GM21825 (cell line): ENCODE results near the gene STK4.

Experiments used
- ATAC-seq: cut with Tn5 transposase; IDR thresholded peaks from one replicate; pipeline ENCODE4 v1.9.1; 2021; ENCODE audit warnings: mild to moderate bottlenecking, moderate library complexity; ENCODE audit not compliant: unreplicated experiment

STK4 gene

GRCh38 chr20:45082468-45082867 lies 116.2 kb downstream of the STK4 start:
- no peak for ATAC-seq

- ATAC-seq, result no peak
Measured at GRCh38 chr20:45083127-45083526, 116.8 kb downstream of the STK4 start.

GRCh38 chr20:45085289-45085688 lies 119.0 kb downstream of the STK4 start:
- no peak for ATAC-seq

- ATAC-seq, result no peak
Measured at GRCh38 chr20:45085867-45086266, 119.6 kb downstream of the STK4 start.

DNA sequence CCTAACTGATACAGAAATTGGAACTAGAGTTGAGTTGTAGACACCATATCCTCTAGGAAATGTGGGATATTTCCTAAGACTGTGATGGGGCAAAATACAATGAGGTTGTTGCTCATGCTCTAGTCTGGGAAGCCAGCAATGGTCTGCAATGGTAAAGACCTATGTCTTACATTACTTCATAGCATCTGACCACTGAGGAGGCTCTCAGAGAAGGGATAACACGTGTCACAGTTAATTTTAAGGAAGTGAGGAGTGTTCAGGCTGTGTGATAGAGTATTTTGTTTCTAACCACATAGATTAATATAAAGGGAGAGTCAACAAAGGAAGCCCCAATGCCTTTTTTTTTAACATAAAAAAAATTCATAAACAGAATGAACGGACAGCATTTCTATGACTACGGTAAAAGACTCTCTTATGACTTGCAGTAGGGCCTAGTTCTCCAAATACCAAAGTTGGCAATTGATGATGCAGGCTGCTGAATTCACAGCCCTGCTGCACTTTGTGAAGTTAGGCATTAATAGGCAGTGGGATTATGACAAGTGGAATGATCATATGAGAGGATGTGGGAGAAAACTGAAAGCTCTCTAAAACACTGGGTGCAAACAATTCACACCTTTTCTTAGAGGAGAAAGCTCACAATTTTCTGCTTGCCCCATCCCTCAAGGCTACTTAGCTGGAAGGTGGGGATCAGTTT lies 120.9 kb downstream of the STK4 start:
- ATAC-seq, result no peak

GRCh38 chr20:45087814-45088213 lies 121.5 kb downstream of the STK4 start:
- ATAC-seq, result no peak

DNA sequence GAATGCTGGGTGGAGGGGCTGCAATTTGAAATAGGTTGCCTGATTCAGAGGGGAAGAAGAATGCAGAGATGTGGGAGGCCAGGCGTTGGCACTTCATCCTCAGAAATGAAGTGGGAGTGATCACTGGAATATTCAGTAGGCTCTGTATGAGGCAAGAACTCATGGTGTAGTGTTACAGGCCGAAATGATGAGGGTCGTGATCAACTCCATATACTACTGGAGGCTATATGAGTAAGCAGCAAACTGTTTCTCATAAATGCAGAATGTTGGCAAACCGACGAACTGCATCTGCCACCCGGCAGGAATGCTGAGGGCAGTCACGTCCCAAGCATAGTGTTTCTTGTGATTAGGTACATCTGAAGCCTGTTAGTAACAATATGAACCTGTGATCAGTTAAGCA lies 121.9 kb downstream of the STK4 start:
- ATAC-seq, result no peak

DNA sequence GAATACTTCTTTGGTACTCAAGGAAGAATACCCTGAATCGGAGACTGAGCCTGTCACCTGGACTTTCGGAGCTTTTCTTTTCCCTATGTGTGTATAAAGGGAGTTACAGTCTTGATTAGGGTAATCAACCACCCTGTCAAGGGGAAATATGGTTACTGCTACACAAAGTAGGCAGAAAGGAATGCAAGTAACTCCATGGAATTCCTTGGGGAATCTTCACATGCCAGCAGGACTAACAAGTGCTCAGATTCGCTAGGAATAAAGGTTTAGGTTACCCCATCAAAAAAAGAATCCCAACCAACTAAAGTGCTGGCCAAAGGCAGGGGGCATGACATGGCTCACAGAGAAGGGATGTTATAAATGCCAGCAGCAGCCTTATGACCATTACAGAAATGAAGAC lies 124.2 kb downstream of the STK4 start:
- no peak for ATAC-seq

DNA sequence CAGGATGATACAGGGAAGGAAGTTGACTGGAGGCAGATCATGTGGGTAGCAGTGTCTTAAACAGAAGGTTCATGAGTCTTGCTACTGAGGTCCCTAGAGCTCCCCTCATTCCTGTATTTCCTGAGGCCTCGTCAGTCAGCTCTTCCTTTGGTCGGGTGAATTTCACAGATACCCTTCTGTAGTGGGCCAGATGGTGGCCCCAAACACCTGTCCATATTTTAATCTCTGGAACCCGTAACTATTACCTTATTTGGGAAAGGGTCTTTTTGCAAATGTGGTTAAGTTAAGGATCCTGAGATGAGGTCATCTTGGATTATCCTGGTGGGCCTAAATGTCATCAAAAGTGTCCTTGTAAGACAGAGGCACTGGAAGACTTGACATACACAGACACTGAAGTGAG lies 125.1 kb downstream of the STK4 start:
- no peak for ATAC-seq

DNA sequence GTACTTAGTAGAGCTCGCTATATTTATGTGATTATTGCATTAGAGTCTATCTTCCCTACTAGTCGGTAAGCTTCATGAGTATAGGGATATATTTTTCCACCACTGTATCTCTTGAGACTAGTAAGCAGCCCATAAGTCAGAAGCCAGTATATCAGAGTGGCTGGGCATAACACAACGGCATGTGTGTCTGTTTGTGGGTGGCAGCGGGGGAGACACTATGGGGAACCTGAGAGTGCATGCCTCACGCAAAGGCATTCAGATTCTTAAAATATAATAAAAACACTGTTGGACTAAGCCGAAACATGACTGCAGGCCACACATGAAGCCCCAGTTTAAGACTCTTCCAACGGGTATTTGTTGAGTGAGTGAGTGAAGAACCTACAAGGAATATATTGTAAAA lies 126.6 kb downstream of the STK4 start:
- ATAC-seq, result no peak

DNA sequence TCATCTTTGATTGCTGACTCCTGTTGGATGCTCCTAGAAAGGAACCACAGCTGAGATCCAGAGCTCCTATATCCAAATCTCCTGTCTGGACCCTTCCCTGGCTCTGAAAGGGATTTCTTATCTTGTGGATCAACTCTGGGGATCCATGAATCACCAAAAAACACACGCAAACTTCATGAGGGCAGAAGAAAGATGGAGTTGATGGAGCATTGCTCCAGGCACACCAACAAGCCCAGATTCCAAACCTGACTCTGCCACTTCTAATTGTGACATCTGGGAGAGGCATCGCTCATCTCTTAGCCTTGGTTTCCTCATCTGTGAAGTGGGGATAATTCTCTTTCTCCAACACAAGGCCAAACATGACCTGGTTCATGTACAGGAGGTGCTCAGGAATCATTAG lies 127.9 kb downstream of the STK4 start:
- no peak for ATAC-seq

DNA sequence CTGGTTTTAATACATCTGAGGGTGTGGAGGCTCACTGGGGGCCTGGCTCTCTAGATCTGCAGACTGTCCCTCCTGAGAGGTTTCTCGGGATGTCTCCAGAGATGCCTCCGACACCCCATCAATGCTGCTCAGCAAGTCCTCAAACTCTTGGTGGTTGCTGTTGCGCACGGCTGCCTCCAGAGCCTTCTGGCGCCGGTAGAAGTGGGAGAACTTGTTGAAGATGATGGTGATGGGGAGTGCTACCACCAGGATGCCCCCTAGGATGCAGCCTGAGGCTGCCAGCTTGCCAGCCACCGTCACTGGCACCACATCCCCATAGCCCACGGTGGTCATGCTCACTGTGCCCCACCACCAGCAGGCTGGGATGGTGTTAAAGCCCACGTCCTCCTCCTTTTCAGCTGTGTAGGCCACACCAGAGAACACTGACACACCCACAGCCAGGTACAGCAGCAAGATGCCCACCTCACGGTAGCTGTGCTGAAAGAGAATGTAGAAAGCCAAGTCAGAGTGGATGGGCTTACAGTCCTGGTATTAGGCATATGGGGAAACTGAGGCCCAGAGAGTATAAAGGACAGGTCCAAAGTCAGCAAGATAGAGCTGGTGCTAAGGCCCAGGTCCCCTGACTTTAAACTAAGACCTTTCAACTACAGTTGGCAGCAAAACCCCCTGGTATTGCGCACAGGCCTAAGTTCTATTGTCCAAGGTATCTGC lies 128.7 kb downstream of the STK4 start:
- ATAC-seq, result no peak

GRCh38 chr20:45095805-45096238 lies 129.5 kb downstream of the STK4 start:
- no peak for ATAC-seq

- no peak for ATAC-seq
Measured at GRCh38 chr20:45096781-45097180, 130.5 kb downstream of the STK4 start.

DNA sequence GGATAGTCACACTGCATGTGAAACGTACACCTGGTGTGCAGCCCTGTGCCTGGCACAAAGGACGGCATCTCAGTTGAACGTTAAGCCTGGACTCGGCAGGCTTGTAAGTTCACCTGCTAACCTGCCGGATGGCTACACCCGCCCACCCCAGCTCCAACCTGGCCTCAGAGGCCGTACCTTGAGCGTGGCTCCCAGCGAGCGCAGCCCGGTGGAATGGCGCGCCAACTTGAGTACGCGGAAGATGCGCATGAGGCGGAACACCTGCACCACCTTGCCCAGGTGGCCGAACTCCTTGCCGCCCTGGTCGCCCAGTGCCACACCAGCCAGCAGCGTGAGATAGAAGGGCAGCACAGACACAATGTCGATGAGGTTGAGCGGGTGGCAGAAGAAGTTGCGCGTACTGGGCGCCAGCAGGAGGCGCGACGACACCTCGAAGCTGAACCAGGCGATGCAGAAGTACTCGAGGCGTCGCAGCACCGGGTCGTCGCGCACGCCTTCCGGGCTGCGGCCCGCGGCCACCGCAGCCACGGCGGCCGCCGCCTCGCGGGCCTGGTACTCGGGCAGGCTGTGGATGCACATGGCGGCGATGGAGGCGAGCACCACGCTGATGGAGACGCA lies 131.3 kb downstream of the STK4 start:
- no peak for ATAC-seq

DNA sequence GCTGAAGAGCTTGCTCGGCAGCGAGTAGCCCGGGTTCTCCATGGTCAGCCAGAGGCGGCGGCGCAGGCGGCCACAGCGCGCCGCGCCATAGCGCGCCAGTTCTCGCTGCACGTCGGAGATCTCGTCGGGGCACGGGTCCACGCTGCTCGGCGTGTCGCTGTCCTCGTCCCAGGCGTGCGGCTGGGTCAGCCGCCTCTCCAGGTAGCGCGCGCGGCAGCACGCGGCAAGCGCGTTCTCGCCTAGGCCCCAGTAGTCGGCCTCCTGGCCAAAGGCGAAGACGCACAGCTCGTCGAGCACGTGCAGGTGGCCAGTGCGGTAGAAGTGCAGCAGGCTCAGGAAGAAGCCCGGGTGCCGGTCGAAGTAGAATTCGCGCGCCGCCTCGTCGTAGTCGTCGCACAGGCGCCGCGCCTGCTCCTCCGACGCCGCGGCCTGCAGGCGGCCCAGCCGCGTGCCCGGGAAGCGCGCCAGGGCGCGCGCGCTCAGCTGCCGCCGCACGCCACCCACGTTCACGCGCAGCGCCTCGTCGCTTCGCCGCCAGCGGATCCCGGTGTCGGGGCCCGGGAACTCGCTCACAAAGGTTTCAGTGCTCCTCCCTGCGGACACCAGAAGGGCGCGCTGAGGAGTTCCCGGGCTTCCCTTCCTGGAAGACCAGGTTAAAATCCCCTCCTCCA lies 131.9 kb downstream of the STK4 start:
- no peak for ATAC-seq

DNA sequence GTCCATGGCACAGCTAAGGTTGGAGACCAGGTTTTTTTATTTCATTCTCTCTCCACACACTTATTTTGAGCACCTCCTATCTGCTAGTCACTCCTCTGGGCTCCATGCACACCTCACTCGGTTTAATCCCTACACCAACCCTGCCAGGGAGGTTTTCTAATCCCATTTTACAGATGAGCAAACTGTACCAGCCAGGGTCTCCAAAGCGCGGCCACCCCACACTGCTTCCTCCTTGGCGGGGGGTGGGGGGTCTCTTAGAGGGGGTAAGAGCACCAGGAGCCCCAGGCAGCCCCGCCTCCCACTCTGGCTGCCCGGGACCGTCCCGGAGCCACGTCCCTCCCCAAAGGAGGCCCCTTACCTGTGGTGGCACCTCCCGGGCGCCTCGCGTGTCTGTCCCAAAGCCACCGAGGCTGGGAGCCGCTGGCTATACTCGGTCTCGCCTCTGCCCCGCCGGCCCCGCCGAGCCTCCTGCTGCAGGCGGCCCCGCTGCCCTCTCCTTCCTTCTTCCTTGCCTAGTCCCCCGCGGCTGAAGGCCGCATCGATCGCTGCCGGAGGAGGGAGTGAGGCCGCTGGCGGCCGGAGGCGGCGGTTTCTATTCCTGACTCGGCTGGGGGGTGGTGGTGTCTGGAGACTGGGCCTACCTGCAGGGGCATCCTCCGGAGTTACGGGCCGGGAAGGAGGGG lies 134.4 kb downstream of the STK4 start, which contains the start of gene KCNS1:
KCNS1 (minus strand) TSS at position 565 of the 683 bp plus-strand sequence. CDS start 1,891 bp downstream, outside the sequence.
- no peak for ATAC-seq

- no peak for ATAC-seq
Measured at GRCh38 chr20:45101333-45101850, 135.1 kb downstream of the STK4 start.

- ATAC-seq, result no peak
Measured at GRCh38 chr20:45103072-45103471, 136.8 kb downstream of the STK4 start.

GRCh38 chr20:45104786-45105185 lies 138.5 kb downstream of the STK4 start:
- no peak for ATAC-seq

DNA sequence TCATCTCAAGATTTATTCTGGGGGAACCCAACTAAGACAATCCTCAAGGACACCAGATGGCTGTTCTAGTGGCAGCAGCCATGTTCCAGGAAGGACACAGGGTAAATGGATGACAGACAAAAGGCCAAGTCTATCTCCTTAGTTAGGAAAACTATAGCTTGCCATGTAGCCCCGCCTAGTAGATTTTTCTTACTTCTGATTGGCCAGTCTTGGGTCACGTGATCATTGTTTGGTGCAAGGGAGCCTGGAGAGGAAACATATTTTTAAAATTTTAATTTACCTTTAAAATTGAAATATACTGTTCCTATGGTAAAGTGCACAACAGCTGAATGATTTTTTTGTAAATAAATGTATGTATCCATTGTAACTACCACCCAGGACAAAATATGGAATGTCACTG lies 139.0 kb downstream of the STK4 start:
- ATAC-seq, result no peak
